ENCODE results near the gene ITGA7.

Gene ITGA7

GRCh38 chr12:55736076-55736475, 28.4 kb upstream of the ITGA7 start:
- DNase-seq (ENCODE audit: low spot score), result no peak

- DNase-seq (ENCODE audit: low spot score), result no peak
These were observed 26.9 kb upstream of the ITGA7 start for GRCh38 chr12:55734595-55734994.

- no peak for DNase-seq (ENCODE audit: low spot score)
These were observed 26.2 kb upstream of the ITGA7 start for GRCh38 chr12:55733858-55734257.

- DNase-seq (ENCODE audit: low spot score), result no peak
These were observed 25.4 kb upstream of the ITGA7 start for GRCh38 chr12:55733021-55733555.

GRCh38 chr12:55732288-55732687, 24.6 kb upstream of the ITGA7 start:
- DNase-seq (ENCODE audit: low spot score), result no peak

- peak; percentile 65 for DNase-seq (ENCODE audit: low spot score)
These were observed 22.4 kb upstream of the ITGA7 start for GRCh38 chr12:55729819-55730818.

GRCh38 chr12:55728939-55729818, 21.5 kb upstream of the ITGA7 start, which contains the start of gene CD63:
CD63 (minus strand) TSS chr12:55729009; CDS start chr12:55728341, 668 bp downstream.
- DNase-seq (ENCODE audit: low spot score), result peak; percentile 87

GRCh38 chr12:55728186-55728938, 20.7 kb upstream of the ITGA7 start:
- DNase-seq (ENCODE audit: low spot score), result peak; percentile 62

GRCh38 chr12:55727643-55728185, 20.0 kb upstream of the ITGA7 start:
- DNase-seq (ENCODE audit: low spot score), result no peak

GRCh38 chr12:55726971-55727370, 19.3 kb upstream of the ITGA7 start:
- DNase-seq (ENCODE audit: low spot score), result no peak

- no peak for DNase-seq (ENCODE audit: low spot score)
These were observed 17.9 kb upstream of the ITGA7 start for GRCh38 chr12:55725556-55725955.

GRCh38 chr12:55724940-55725309, 17.2 kb upstream of the ITGA7 start:
- DNase-seq (ENCODE audit: low spot score), result no peak

- DNase-seq (ENCODE audit: low spot score), result peak; percentile 71
These were observed 16.7 kb upstream of the ITGA7 start for GRCh38 chr12:55724226-55724939.

- no peak for DNase-seq (ENCODE audit: low spot score)
These were observed 16.0 kb upstream of the ITGA7 start for GRCh38 chr12:55723516-55724225.

GRCh38 chr12:55722948-55723347, 15.2 kb upstream of the ITGA7 start:
- no peak for DNase-seq (ENCODE audit: low spot score)

- no peak for DNase-seq (ENCODE audit: low spot score)
These were observed 14.0 kb upstream of the ITGA7 start for GRCh38 chr12:55721601-55722213.

- DNase-seq (ENCODE audit: low spot score), result peak; percentile 96
These were observed 13.3 kb upstream of the ITGA7 start for GRCh38 chr12:55720894-55721444.

GRCh38 chr12:55720071-55720564, 12.4 kb upstream of the ITGA7 start, which contains the start of gene RDH5:
RDH5 (plus strand) TSS chr12:55720393; CDS start chr12:55721185, 792 bp downstream.
- peak; percentile 91 for DNase-seq (ENCODE audit: low spot score)

- no peak for DNase-seq (ENCODE audit: low spot score)
These were observed 11.7 kb upstream of the ITGA7 start for GRCh38 chr12:55719371-55719770.

Data from SW480 (cell line).